ENCODE measurements around the gene SCAP. TPM values are rescaled to one million over a fixed set of nuclear protein-coding genes. Genes with fewer than 3 reads are reported as not detected.

SCAP gene
- total and polyA plus RNA-seq, 2 experiments from 2014 or later = 83.2 to 94.8 TPM

DNA sequence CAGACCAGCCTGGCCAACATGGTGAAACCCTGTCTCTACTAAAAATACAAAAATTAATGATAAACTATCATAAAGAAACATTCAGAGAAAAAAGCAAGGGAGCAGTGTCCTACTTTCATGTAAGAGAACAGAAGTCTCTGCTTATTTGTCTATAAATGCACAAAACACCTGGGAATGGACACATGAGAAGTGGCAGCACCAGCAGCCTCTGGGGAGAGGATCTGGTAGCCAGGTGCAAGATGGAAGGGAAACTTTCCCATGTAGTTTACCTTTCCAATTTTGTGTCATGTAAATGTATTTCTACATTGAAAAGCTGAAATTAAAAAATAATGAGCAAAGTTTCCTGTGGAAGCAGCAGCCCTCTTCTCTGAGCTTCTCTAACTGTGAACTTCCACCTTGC, 18.8 kb downstream of the SCAP start:
- no peak for DNase-seq (ENCODE audit: low spot score)
- Histone ChIP-seq H3K4me1 (ENCODE audit: insufficient read depth) (peaks cover 12% of the 10 kb centered on the region), H4K20me1 (ENCODE audit: insufficient read depth, poor library complexity, severe bottlenecking) (peaks cover 4% of the 10 kb centered on the region), H3K79me2 (peaks cover 99% of the 10 kb centered on the region), H2AFZ (no peak overlapping the region), H3K27me3 (no peaks in the 10 kb centered on the region), H3K4me2 (no peak overlapping the region), H3K9me3 (ENCODE audit: low read depth) (no peaks in the 10 kb centered on the region), H3K4me3 (no peak overlapping the region), H3K27ac (no peak overlapping the region), H3K9me2 (replicated peaks; ENCODE audit: insufficient read depth) (no peaks in the 10 kb centered on the region), H3K36me3 (replicated peaks; ENCODE audit: insufficient read depth, low read depth) (no peaks in the 10 kb centered on the region)
- TF ChIP-seq, protein P1, sequence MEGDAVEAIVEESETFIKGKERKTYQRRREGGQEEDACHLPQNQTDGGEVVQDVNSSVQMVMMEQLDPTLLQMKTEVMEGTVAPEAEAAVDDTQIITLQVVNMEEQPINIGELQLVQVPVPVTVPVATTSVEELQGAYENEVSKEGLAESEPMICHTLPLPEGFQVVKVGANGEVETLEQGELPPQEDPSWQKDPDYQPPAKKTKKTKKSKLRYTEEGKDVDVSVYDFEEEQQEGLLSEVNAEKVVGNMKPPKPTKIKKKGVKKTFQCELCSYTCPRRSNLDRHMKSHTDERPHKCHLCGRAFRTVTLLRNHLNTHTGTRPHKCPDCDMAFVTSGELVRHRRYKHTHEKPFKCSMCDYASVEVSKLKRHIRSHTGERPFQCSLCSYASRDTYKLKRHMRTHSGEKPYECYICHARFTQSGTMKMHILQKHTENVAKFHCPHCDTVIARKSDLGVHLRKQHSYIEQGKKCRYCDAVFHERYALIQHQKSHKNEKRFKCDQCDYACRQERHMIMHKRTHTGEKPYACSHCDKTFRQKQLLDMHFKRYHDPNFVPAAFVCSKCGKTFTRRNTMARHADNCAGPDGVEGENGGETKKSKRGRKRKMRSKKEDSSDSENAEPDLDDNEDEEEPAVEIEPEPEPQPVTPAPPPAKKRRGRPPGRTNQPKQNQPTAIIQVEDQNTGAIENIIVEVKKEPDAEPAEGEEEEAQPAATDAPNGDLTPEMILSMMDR (IDR thresholded peaks at IDR 0.05; ENCODE audit: poor library complexity) = no peak
- TF ChIP-seq EZH2 (IDR thresholded peaks at IDR 0.05; ENCODE audit: borderline replicate concordance) (no peak), EZH2phosphoT487 (IDR thresholded peaks at IDR 0.05; ENCODE audit: low read depth, severe bottlenecking, unreplicated experiment) (no peak)

DNA sequence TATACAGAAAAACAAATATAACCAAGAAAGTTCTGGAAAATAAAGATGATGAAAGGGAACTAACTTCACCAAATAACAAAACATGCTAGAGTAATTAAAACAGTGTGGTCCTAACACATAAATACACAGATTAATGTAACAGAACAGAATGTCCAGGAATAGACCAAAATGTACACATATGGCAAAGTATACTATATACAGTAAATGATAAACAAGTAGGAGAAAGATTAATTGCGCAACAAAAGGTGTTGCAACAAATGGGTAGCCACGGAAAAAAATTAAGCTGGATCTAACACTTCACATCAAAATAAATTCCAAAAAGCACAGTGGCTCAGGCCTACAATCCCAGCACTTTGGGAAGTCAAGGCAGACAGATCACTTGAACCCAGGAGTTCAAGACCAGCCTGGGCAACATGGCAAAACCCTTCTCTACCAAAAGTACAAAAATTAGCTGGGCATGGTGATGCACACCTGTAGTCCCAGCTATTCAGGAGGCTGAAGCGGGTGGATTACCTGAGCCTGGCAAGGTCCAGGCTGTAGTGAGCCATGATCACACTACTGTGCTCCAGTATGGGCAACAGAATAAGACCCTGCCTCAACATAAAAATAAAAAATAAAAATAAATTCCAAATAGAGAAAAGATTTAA, 19.8 kb downstream of the SCAP start:
- H3K27ac ChIP-seq = peak overlapping the region; percentile 48
- H3K4me1 ChIP-seq (ENCODE audit: insufficient read depth) = peaks cover 12% of the 10 kb centered on the region
- H3K4me2 ChIP-seq = peak overlapping the region; percentile 15
- TF ChIP-seq EZH2phosphoT487 (IDR thresholded peaks at IDR 0.05; ENCODE audit: low read depth, severe bottlenecking, unreplicated experiment) (no peak), EZH2 (IDR thresholded peaks at IDR 0.05; ENCODE audit: borderline replicate concordance) (no peak)
- TF ChIP-seq, protein P1 (IDR thresholded peaks at IDR 0.05; ENCODE audit: poor library complexity) = no peak
- peaks cover 4% of the 10 kb centered on the region for H4K20me1 ChIP-seq (ENCODE audit: insufficient read depth, poor library complexity, severe bottlenecking)
- no peak overlapping the region for H3K4me3 ChIP-seq
- H3K79me2 ChIP-seq = peaks cover 90% of the 10 kb centered on the region
- 89% methylated on average over 3 of the region's 3 CpGs for WGBS (ENCODE audit: low lambda C conversion rate, missing lambda C conversion rate)
- no peaks in the 10 kb centered on the region for H3K36me3 ChIP-seq (replicated peaks; ENCODE audit: insufficient read depth, low read depth)
- H3K9me3 ChIP-seq (ENCODE audit: low read depth) = no peaks in the 10 kb centered on the region
- H3K9me2 ChIP-seq (replicated peaks; ENCODE audit: insufficient read depth) = no peaks in the 10 kb centered on the region
- H2AFZ ChIP-seq = no peak overlapping the region
- no peak for DNase-seq (ENCODE audit: low spot score)
- H3K27me3 ChIP-seq = no peaks in the 10 kb centered on the region

- Histone ChIP-seq H3K9me3 (ENCODE audit: low read depth) (no peaks in the 10 kb centered on the region), H3K79me2 (peaks cover 71% of the 10 kb centered on the region), H3K9me2 (replicated peaks; ENCODE audit: insufficient read depth) (no peaks in the 10 kb centered on the region), H3K4me3 (no peak overlapping the region), H3K27me3 (no peaks in the 10 kb centered on the region), H3K4me2 (no peak overlapping the region), H4K20me1 (ENCODE audit: insufficient read depth, poor library complexity, severe bottlenecking) (peaks cover 4% of the 10 kb centered on the region), H2AFZ (no peak overlapping the region), H3K36me3 (replicated peaks; ENCODE audit: insufficient read depth, low read depth) (no peaks in the 10 kb centered on the region), H3K4me1 (ENCODE audit: insufficient read depth) (peaks cover 12% of the 10 kb centered on the region), H3K27ac (no peak overlapping the region)
- DNase-seq (ENCODE audit: low spot score) = no peak
- WGBS (ENCODE audit: low lambda C conversion rate, missing lambda C conversion rate) = 70% methylated on average over 4 of the region's 4 CpGs
- TF ChIP-seq EZH2phosphoT487 (IDR thresholded peaks at IDR 0.05; ENCODE audit: low read depth, severe bottlenecking, unreplicated experiment) (no peak), EZH2 (IDR thresholded peaks at IDR 0.05; ENCODE audit: borderline replicate concordance) (no peak)
- TF ChIP-seq, protein P1 (IDR thresholded peaks at IDR 0.05; ENCODE audit: poor library complexity) = no peak
Observed at GRCh38 chr3:47452453-47453215, 23.1 kb downstream of the SCAP start.

Data from hepatocyte (in vitro differentiated cells).